Spleen (tissue), 7 donors: ENCODE data around the gene BOLA2B.

Experiments
- CTCF ChIP-seq, 11 experiments: fragments of 200-600 bp in 7 of 11; fragments of 450-650 bp in 4 of 11; sonication (generic) in 4 of 11; IDR thresholded peaks in 8 of 11; conservative IDR thresholded peaks in 3 of 11; 1 replicate in 7 of 11; 2 replicates in 4 of 11; pipeline versions ENCODE4 v1.4.0 to v1.8.0; 2016 to 2021; ENCODE audit warnings: antibody characterized with exemption in 11 of 11, inconsistent platforms in 4 of 11, mild to moderate bottlenecking in 1 of 11
- POLR2A ChIP-seq, 3 donors: fragments of 450-650 bp; IDR thresholded peaks; one replicate each; pipeline ENCODE4 v1.5.1; 2017; ENCODE audit warnings: antibody characterized with exemption in 3 of 3, mild to moderate bottlenecking in 1 of 3
- POLR2AphosphoS5 ChIP-seq, 3 donors: sonication (generic); formaldehyde crosslinking; IDR thresholded peaks; one replicate each; pipeline ENCODE4 v1.5.1; 2017; ENCODE audit warnings: antibody characterized with exemption in 3 of 3
- donor health status: DM: no; HTN: no; CAD: no; lungs with moderate emphysema.
- donor health status: DM: no; HTN: no; CAD: no.
- donor health status: DM: no; HTN: no; CAD: no.

- TF ChIP-seq CTCF (IDR thresholded peaks at IDR 0.05 in 8 of 11, conservative IDR thresholded peaks at IDR 0.05 in 3 of 11) (no peak), POLR2A (IDR thresholded peaks at IDR 0.05) (no peak), POLR2AphosphoS5 (IDR thresholded peaks at IDR 0.05) (no peak)
Observed at GRCh38 chr16:30155188-30155587, 38.3 kb downstream of the BOLA2B start.
